Thoracic aorta (tissue), 2 donors: ENCODE results near the gene UNC79. TPM values are rescaled to one million over a fixed set of nuclear protein-coding genes. Genes with fewer than 3 reads are reported as not detected.
"Not testable (repeated sequence)": the region's sequence is repeated elsewhere in the genome, so short reads cannot be mapped to it uniquely, and the experiment has no call there.

Source experiments
- ATAC-seq: fragments of 150-250 bp; one replicate; pipeline ENCODE4 v1.8.0; 2017; ENCODE audit warnings: low read depth; ENCODE audit not compliant: insufficient number of reproducible peaks, low FRiP score
- DNase-seq: peaks from one replicate; pipeline ENCODE4 v3.0.0-alpha.2; 2020; ENCODE audit warnings: low spot score
- H3K27ac ChIP-seq, 2 donors: fragments of 200-600 bp; sonication (generic); 1 replicate in 1 of 2; 2 replicates in 1 of 2; pipeline ENCODE4 v1.5.1; 2016; ENCODE audit warnings: mild to moderate bottlenecking in 2 of 2, moderate library complexity in 2 of 2
- H3K27me3 ChIP-seq: fragments of 200-600 bp; sonication (generic); replicated peaks from 2 replicates; pipeline ENCODE4 v1.6.0; 2016; ENCODE audit warnings: mild to moderate bottlenecking; ENCODE audit not compliant: insufficient read depth
- H3K36me3 ChIP-seq: fragments of 200-600 bp; sonication (generic); one replicate; pipeline ENCODE4 v1.5.1; 2016
- H3K4me1 ChIP-seq, 2 donors: fragments of 200-600 bp; sonication (generic); 1 replicate in 1 of 2; 2 replicates in 1 of 2; pipeline versions ENCODE4 v1.5.1 to v1.6.0; 2016; ENCODE audit warnings: low read depth in 2 of 2, mild to moderate bottlenecking in 1 of 2; ENCODE audit not compliant: control insufficient read depth in 1 of 2
- H3K4me3 ChIP-seq: fragments of 200-600 bp; sonication (generic); 2 replicates; pipeline ENCODE4 v1.5.1; 2016; ENCODE audit warnings: mild to moderate bottlenecking
- H3K9me3 ChIP-seq: fragments of 200-600 bp; sonication (generic); 2 replicates; pipeline ENCODE4 v1.5.1; 2016
- total RNA-seq, 2 donors: library from RNA; depleted of rRNA; stranded (reverse); fragments of >200 nt; gene quantifications; one replicate each; pipeline versions ENCODE4 v1.1.0 to v1.2.3, GENCODE V29; 2016
- TF ChIP-seq, protein P1 (sequence below): fragments of 200-600 bp; sonication (generic); IDR thresholded peaks from one replicate; pipeline ENCODE4 v1.5.1; 2019; ENCODE audit warnings: antibody characterized with exemption

Gene UNC79
- total RNA-seq, 2 donors from 2014 or later = 0.14 to 0.21 TPM

DNA sequence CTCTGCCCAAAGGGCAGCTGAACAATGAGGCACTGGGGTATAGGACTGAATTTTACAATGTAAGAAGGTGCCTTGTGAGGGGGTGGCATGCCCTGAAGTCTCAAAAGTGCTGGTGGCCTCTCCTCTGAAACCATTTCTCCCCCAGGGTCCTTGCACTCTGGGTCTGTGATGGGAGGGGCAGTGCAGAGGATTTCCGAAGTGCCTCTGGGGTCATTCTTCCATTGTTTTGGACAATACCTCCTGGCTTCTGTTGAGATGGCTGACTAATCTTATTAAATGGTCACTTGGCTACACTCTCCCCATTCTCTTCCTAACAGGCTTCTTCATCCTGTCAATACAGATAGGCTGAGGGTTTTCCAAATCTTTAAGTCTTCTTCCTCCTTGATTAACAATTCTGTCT lies 59.3 kb downstream of the UNC79 start:
- H3K4me1 ChIP-seq = no peaks in the 10 kb centered on the region
- TF ChIP-seq, protein P1, sequence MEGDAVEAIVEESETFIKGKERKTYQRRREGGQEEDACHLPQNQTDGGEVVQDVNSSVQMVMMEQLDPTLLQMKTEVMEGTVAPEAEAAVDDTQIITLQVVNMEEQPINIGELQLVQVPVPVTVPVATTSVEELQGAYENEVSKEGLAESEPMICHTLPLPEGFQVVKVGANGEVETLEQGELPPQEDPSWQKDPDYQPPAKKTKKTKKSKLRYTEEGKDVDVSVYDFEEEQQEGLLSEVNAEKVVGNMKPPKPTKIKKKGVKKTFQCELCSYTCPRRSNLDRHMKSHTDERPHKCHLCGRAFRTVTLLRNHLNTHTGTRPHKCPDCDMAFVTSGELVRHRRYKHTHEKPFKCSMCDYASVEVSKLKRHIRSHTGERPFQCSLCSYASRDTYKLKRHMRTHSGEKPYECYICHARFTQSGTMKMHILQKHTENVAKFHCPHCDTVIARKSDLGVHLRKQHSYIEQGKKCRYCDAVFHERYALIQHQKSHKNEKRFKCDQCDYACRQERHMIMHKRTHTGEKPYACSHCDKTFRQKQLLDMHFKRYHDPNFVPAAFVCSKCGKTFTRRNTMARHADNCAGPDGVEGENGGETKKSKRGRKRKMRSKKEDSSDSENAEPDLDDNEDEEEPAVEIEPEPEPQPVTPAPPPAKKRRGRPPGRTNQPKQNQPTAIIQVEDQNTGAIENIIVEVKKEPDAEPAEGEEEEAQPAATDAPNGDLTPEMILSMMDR = no peak
- H3K9me3 ChIP-seq = no peaks in the 10 kb centered on the region
- H3K27ac ChIP-seq = no peak overlapping the region
- DNase-seq (no peak), ATAC-seq (no peak)
- H3K27me3 ChIP-seq = no peaks in the 10 kb centered on the region
- H3K4me3 ChIP-seq = no peak overlapping the region
- no peaks in the 10 kb centered on the region for H3K36me3 ChIP-seq

DNA sequence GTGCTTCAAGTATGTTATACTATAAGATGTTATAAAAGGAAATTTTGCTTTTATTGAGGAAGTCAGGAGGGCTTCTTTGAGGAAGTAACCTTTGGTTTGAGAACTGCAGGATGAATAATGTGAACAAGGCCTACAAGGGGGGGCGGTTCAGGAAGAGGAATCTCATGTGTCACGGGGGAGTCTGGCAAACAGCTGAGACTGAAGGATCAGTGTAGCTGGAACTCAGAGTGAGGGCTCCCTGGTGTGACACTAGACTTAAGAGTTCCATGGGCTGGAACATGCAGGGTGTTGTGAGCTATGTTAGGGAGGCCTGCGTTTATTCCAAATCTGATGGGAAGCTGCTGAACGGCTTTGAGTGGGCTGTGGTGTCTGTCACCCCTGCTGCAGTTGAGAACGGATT lies 62.3 kb downstream of the UNC79 start:
- Histone ChIP-seq H3K27ac (no peak overlapping the region), H3K9me3 (no peaks in the 10 kb centered on the region), H3K4me1 (no peaks in the 10 kb centered on the region), H3K4me3 (no peak overlapping the region), H3K36me3 (no peaks in the 10 kb centered on the region), H3K27me3 (no peaks in the 10 kb centered on the region)
- TF ChIP-seq, protein P1 = no peak
- no peak for ATAC-seq
- DNase-seq = no peak

DNA sequence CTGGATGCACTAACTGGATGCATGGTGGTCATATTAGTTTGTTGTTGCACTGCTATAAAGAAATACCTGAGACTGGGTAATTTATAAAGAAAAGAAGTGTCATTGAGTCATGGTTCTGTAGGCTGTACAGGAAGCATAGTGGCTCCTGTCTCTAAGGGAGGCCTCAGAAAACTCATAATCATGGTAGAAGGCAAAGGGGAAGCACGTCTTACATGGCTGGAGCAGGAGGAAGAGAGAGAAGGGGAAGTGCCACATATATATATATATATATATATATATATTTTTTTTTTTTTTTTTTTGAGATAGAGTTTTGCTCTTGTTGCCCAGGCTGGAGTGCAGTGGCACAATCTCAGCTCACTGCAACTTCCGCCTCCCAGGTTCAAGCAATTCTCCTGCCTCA lies 62.9 kb downstream of the UNC79 start:
- not testable (repeated sequence) for H3K27ac ChIP-seq, DNase-seq, H3K27me3 ChIP-seq, H3K4me1 ChIP-seq, H3K36me3 ChIP-seq, H3K4me3 ChIP-seq, H3K9me3 ChIP-seq, ATAC-seq

DNA sequence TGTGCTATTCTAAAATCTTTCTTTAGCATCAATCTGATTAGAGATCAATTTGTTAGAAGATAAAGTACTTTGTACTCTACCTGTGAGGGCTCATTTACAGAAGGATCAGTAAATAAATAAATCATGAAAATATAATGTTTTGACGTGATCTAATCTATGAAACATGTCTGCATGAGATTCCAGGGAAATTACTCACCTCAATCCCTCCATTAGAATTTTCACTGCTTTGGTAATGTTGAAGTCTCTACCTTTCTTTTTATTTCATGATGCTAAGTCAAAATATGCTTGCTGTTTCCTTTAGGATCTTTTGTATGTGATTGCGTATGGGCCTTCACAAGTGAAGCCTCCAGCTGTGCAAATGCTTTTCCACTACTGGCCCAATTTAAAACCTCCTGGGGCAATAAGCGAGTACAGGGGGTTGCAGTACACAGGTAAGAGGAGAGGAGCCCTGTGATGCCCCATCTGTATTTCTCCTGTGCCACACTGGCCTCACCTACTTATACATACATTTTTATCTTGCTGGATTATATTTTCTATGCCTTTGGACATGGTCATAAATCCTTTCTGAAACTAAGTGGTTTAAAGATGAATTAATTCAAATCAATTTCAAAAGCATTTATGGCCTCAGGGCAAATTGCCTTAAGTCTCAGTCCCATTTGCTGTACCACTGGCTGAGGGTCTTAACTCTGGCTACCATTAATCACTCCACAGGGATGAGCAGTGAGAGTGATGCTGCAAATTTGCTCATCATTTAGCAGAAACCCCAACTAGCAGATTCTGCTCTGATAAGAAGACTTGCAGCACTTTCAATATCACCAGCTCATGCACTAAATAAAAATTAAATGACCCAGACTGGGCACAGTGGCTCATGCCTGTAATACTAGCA lies 66.4 kb downstream of the UNC79 start:
- H3K36me3 ChIP-seq = no peaks in the 10 kb centered on the region
- H3K9me3 ChIP-seq = no peaks in the 10 kb centered on the region
- DNase-seq = no peak
- ATAC-seq = no peak
- TF ChIP-seq, protein P1 = no peak
- no peaks in the 10 kb centered on the region for H3K27me3 ChIP-seq
- H3K4me1 ChIP-seq = no peaks in the 10 kb centered on the region
- no peak overlapping the region for H3K27ac ChIP-seq
- H3K4me3 ChIP-seq = no peak overlapping the region

DNA sequence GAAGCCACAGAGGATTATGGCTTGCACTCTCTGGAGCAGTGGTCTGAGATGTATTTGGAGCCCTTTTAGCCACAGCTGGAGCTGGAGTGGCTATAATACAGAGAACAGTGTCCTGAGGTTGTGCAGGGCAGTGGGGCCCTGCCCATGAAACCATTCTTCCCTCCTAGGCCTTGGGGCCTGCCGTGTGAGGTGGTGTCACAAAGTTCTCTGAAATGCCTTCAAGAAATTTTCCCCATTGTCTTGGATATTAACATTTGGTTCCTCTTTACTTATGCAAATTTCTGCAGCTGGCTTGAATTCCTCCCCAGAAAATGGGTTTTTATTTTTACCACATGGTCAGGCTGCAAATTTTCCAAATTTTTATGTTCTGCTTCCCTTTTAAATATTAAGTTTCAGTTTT lies 79.3 kb downstream of the UNC79 start:
- Histone ChIP-seq H3K4me3 (no peak overlapping the region), H3K4me1 (no peaks in the 10 kb centered on the region), H3K9me3 (no peaks in the 10 kb centered on the region), H3K27me3 (no peaks in the 10 kb centered on the region), H3K27ac (no peak overlapping the region), H3K36me3 (no peaks in the 10 kb centered on the region)
- TF ChIP-seq, protein P1 = no peak
- DNase-seq = no peak
- ATAC-seq = no peak
